K562 (cell line): ENCODE data around the gene AGPAT2. TPM values are rescaled to one million over a fixed set of nuclear protein-coding genes. Genes with fewer than 3 reads are reported as not detected.

ENCODE experiments used
- HDGF ChIP-seq: fragments of 450-650 bp; IDR thresholded peaks from 2 replicates; pipeline ENCODE4 v1.6.1; 2016
- IFI16 ChIP-seq: fragments of 250-450 bp; sonication (Bioruptor Pico); IDR thresholded peaks from 2 replicates; pipeline ENCODE4 v2.1.2; 2022; ENCODE audit warnings: mild to moderate bottlenecking, inconsistent platforms
- JUN ChIP-seq, 2 experiments: sonication (generic) in 1 of 2; formaldehyde crosslinking in 1 of 2; IDR thresholded peaks; 2 replicates each; pipeline versions ENCODE4 v1.6.1 to v1.8.0; 2012 to 2022; ENCODE audit warnings: borderline replicate concordance in 2 of 2, mild to moderate bottlenecking in 2 of 2, improper control_type of control experiment in 1 of 2, low read depth in 1 of 2, low read length in 1 of 2, missing genetic modification reagents in 1 of 2
- PHB2 ChIP-seq: fragments of 450-650 bp; IDR thresholded peaks from 2 replicates; pipeline ENCODE4 v1.6.1; 2017; ENCODE audit warnings: low read depth
- SMAD1 ChIP-seq: fragments of 150-350 bp; IDR thresholded peaks from 2 replicates; pipeline ENCODE4 v1.6.1; 2014; ENCODE audit warnings: low read length, low read depth; ENCODE audit not compliant: partially characterized antibody
- SMARCA4 ChIP-seq: fragments of 450-650 bp; IDR thresholded peaks from 2 replicates; pipeline ENCODE4 v1.6.1; 2016
- SNRNP70 ChIP-seq: fragments of 200-400 bp; formaldehyde crosslinking; optimal IDR thresholded peaks from 2 replicates; pipeline ENCODE3; 2017; ENCODE audit warnings: low read depth, low read length
- TEAD4 ChIP-seq, 2 experiments: sonication (generic) in 1 of 2; formaldehyde crosslinking in 1 of 2; IDR thresholded peaks; 2 replicates each; pipeline versions ENCODE4 v1.6.1 to v1.8.0; 2012 to 2022; ENCODE audit warnings: borderline replicate concordance in 1 of 2, inconsistent platforms in 1 of 2, low read length in 1 of 2, mild to moderate bottlenecking in 1 of 2, missing genetic modification reagents in 1 of 2
- ZNF146 ChIP-seq: IDR thresholded peaks from one replicate; pipeline ENCODE4 v1.6.1; 2018; ENCODE audit warnings: missing compliant biosample characterization; ENCODE audit not compliant: unreplicated experiment
- ZNF184 ChIP-seq: sonication (generic); formaldehyde crosslinking; IDR thresholded peaks from 2 replicates; pipeline ENCODE4 v1.5.0; 2020; ENCODE audit warnings: missing genetic modification reagents
- ZNF431 ChIP-seq: sonication (generic); formaldehyde crosslinking; IDR thresholded peaks from 2 replicates; pipeline ENCODE4 v1.8.0; 2022; ENCODE audit warnings: mild to moderate bottlenecking, missing genetic modification reagents
- ZNF584 ChIP-seq: fragments of 200-800 bp; sonication (Bioruptor generic); IDR thresholded peaks from 2 replicates; pipeline ENCODE4 v1.6.1; 2016; ENCODE audit warnings: low read depth, mild to moderate bottlenecking, missing genetic modification characterization, missing compliant biosample characterization
- polyA plus RNA-seq, 8 experiments: library from polyadenylated mRNA; depleted of rRNA in 4 of 8; stranded (reverse) in 5 of 8; unstranded in 3 of 8; fragments of >200 nt; fragmentation: Nextera tagmentation in 2 of 8; fragmentation: Illumina TruSeq in 1 of 8; extraction: Ambion mirVana in 2 of 8; extraction: Trizol in 1 of 8; gene quantifications; 2 replicates each; pipeline versions ENCODE4 v1.2.1 to v1.2.3, GENCODE V29; 2011 to 2014; ENCODE audit warnings: inconsistent platforms in 1 of 8, missing spikeins in 1 of 8
- total RNA-seq, 7 experiments: library from RNA; depleted of rRNA in 6 of 7; stranded (reverse); fragments of >200 nt in 6 of 7; fragmentation: Illumina TruSeq in 2 of 7; extraction: Trizol in 2 of 7; gene quantifications; 2 replicates each; pipeline versions ENCODE4 v1.2.1 to v1.2.3, GENCODE V29; 2011 to 2021; ENCODE audit warnings: low replicate concordance in 1 of 7
- TF ChIP-seq, protein P1 (sequence below): fragments of 250-450 bp; sonication (Bioruptor Pico); IDR thresholded peaks from 2 replicates; pipeline ENCODE4 v1.5.0; 2021; ENCODE audit warnings: mild to moderate bottlenecking, moderate library complexity
- TF ChIP-seq, protein P2 (sequence below): fragments of 450-650 bp; IDR thresholded peaks from 2 replicates; pipeline ENCODE4 v1.6.1; 2018; ENCODE audit not compliant: partially characterized antibody
- TF ChIP-seq, protein P3 (sequence below), 2 experiments: fragments of 450-650 bp; IDR thresholded peaks; 2 replicates each; pipeline ENCODE4 v1.6.1; 2016
- TF ChIP-seq, protein P4 (sequence below): fragments of 250-450 bp; sonication (Bioruptor Pico); IDR thresholded peaks from 2 replicates; pipeline ENCODE4 v1.9.0; 2021; ENCODE audit warnings: mild to moderate bottlenecking, inconsistent platforms

AGPAT2 gene
- total and polyA plus RNA-seq, 9 of the 15 experiments (the other 6 are each of a cell fraction or from before 2014, with no cell fraction given) = 0.13 to 54.5 (median 23.9) TPM

DNA sequence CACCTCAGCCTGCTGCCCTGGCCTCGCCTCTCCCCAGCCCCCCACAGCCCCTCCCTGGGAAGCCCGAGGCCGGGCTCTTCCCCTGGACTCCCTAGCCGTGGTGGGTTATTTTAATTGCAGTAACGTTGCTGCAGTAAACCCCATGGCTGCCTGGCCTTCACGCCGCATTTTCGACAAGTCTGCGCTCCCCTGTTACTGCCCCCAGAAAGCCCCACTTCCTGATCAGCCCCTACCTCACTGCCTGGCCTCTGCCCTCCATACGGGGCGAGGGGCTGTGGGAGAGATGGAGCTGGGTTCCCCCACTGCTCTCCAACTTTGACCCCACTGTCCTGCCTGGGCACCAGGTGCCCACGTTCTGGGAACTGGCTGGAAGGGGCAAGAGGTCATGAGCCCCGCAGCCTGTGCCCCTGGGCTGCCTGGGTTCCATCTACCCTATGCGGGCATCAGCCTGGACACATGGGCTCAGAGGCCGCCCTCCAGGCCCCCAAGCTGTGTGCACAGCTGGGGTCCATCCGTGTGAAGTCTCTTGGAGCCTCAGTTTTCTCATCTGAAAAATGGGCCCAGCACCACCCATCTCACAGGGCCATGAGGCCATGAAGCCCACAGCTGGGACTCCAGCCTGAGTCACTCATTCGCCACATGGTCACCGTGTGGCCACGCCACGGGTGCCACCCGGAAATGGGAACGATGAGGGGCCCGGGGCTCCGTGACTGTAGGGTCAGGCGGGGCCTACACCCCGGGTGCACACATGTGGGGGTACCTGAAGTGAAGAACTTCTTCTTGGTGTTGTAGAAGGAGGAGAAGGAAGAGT is 13.1 kb downstream of the AGPAT2 start (continued):
- TF ChIP-seq JUN (IDR thresholded peaks at IDR 0.05; ENCODE audit: borderline replicate concordance, low read depth, low read length) (no peak), JUN (CRISPR knock-in tag; IDR thresholded peaks at IDR 0.05; ENCODE audit: borderline replicate concordance) (no peak), SMARCA4 (no peak), ZNF146 (CRISPR knock-in tag) (no peak), SMAD1 (no peak), ZNF431 (CRISPR knock-in tag) (0 out of 2 replicates have a peak, but pooled peaks have one; percentile 32), ZNF184 (CRISPR knock-in tag) (no peak), TEAD4 (IDR thresholded peaks at IDR 0.05; ENCODE audit: low read length) (no peak), TEAD4 (CRISPR knock-in tag; IDR thresholded peaks at IDR 0.05; ENCODE audit: borderline replicate concordance) (no peak), IFI16 (CRISPR knock-in tag) (no peak), HDGF (no peak), ZNF584 (CRISPR knock-in tag) (no peak), SNRNP70 (peak; percentile 72), PHB2 (no peak)
- TF ChIP-seq, protein P1, sequence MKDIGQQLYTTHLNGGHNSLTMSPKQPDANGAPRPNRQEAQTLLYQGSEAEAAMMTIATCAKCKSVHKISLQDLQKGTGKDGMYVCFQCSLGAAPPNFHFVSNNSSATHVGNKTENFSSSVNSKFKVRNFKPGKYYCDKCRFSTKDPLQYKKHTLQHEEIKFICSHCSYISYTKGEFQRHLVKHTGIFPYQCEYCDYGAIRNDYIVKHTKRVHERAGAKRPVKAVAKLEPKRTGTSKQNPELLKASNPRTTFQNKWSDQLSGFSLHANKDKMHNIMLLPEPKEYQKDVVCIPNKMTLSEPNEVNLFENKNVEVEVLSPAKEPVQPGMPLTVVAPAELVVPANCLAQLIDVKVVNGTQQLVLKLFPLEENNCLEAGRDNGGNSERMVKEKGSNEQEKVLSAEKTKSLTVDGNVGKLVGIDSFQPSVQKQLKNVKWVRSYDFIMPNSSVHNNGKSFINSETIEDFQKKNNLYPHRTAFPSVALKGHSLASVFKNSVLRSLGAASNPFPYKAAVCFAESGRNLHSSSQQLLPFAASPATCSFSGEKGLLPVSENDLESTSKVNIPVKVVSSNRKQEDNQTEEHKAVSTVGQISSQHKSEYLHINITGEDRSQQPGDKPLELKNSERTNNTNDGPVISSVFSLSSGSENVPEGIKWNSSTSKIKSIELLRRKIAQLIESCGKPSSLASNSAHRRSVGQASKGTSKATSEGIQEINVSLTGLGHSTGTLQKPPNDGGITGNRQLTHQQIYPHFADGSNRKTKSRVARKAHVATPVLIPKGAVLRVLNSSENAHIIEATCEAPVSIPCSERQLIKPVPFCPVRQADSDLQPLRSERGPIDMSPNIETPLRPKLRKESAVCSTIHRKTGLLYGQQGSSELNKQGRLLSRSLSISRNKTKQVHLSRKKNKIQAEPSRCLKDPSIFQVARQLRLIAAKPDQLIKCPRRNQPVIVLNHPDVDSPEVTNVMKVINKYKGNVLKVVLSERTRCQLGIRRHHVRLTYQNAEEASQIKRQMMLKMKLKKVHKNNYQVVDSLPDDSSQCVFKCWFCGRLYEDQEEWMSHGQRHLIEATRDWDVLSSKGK (CRISPR knock-in tag) = no peak
- TF ChIP-seq, protein P2, sequence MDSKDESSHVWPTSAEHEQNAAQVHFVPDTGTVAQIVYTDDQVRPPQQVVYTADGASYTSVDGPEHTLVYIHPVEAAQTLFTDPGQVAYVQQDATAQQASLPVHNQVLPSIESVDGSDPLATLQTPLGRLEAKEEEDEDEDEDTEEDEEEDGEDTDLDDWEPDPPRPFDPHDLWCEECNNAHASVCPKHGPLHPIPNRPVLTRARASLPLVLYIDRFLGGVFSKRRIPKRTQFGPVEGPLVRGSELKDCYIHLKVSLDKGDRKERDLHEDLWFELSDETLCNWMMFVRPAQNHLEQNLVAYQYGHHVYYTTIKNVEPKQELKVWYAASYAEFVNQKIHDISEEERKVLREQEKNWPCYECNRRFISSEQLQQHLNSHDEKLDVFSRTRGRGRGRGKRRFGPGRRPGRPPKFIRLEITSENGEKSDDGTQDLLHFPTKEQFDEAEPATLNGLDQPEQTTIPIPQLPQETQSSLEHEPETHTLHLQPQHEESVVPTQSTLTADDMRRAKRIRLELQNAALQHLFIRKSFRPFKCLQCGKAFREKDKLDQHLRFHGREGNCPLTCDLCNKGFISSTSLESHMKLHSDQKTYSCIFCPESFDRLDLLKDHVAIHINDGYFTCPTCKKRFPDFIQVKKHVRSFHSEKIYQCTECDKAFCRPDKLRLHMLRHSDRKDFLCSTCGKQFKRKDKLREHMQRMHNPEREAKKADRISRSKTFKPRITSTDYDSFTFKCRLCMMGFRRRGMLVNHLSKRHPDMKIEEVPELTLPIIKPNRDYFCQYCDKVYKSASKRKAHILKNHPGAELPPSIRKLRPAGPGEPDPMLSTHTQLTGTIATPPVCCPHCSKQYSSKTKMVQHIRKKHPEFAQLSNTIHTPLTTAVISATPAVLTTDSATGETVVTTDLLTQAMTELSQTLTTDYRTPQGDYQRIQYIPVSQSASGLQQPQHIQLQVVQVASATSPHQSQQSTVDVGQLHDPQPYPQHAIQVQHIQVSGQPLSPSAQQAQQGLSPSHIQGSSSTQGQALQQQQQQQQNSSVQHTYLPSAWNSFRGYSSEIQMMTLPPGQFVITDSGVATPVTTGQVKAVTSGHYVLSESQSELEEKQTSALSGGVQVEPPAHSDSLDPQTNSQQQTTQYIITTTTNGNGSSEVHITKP = no peak
- TF ChIP-seq, protein P3, sequence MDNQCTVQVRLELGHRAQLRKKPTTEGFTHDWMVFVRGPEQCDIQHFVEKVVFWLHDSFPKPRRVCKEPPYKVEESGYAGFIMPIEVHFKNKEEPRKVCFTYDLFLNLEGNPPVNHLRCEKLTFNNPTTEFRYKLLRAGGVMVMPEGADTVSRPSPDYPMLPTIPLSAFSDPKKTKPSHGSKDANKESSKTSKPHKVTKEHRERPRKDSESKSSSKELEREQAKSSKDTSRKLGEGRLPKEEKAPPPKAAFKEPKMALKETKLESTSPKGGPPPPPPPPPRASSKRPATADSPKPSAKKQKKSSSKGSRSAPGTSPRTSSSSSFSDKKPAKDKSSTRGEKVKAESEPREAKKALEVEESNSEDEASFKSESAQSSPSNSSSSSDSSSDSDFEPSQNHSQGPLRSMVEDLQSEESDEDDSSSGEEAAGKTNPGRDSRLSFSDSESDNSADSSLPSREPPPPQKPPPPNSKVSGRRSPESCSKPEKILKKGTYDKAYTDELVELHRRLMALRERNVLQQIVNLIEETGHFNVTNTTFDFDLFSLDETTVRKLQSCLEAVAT (IDR thresholded peaks at IDR 0.05) = no peak
- TF ChIP-seq, protein P4, sequence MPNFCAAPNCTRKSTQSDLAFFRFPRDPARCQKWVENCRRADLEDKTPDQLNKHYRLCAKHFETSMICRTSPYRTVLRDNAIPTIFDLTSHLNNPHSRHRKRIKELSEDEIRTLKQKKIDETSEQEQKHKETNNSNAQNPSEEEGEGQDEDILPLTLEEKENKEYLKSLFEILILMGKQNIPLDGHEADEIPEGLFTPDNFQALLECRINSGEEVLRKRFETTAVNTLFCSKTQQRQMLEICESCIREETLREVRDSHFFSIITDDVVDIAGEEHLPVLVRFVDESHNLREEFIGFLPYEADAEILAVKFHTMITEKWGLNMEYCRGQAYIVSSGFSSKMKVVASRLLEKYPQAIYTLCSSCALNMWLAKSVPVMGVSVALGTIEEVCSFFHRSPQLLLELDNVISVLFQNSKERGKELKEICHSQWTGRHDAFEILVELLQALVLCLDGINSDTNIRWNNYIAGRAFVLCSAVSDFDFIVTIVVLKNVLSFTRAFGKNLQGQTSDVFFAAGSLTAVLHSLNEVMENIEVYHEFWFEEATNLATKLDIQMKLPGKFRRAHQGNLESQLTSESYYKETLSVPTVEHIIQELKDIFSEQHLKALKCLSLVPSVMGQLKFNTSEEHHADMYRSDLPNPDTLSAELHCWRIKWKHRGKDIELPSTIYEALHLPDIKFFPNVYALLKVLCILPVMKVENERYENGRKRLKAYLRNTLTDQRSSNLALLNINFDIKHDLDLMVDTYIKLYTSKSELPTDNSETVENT (CRISPR knock-in tag) = no peak
